Activated naive CD8-positive, alpha-beta T cell (primary cell): Measurements from ENCODE around the gene FLOT2.
"Not testable (repeated sequence)": the region's sequence is repeated elsewhere in the genome, so short reads cannot be mapped to it uniquely, and the experiment has no call there.

Source experiments
- H3K27ac Mint-ChIP-seq: one replicate; pipeline ENCODE4 v1.8.0; 2021; ENCODE audit warnings: mixed read lengths
- H3K27me3 Mint-ChIP-seq: one replicate; pipeline ENCODE4 v1.8.0; 2021; ENCODE audit warnings: mixed read lengths
- H3K36me3 Mint-ChIP-seq: one replicate; pipeline ENCODE4 v1.8.0; 2021; ENCODE audit warnings: mixed read lengths
- H3K4me1 Mint-ChIP-seq: one replicate; pipeline ENCODE4 v1.8.0; 2021; ENCODE audit warnings: low read depth, mixed read lengths
- H3K4me3 Mint-ChIP-seq: one replicate; pipeline ENCODE4 v1.8.0; 2021; ENCODE audit warnings: mild to moderate bottlenecking, mixed read lengths
- H3K9me3 Mint-ChIP-seq: one replicate; pipeline ENCODE4 v1.8.0; 2021; ENCODE audit warnings: low read depth, mixed read lengths

The FLOT2 gene

DNA sequence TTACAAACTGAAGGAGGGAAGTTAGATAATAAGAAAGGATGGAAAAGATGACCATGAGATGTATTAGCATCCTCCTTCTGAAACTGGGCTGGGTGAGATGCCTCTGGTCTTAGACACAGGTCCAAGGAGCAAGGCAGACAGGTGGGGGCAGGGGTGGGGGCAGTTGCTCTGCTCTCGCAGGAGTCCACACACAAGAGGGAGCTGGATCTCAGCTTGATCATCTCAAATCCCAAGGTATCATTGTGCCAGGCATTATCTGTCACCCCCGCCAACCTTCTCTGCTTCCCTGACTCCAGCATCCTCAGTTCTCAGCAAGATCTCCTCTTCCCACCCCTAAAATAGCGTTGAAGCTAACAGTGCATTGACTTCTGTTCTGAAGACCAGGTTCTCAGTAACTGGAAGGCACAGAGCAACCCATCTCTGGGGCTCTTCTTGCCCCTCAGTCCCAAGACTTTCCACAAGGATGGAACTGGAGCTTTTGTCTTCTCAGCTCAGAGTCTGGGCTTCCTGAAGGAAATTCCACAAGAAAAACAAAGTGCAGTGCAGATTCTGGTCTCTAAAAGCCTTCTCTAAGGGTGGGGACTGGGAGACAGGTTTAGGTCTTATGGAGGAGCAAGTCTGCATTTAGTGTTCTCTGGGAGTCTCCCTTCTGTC lies 1.6 kb downstream of the FLOT2 start:
- Mint-ChIP-seq H3K4me1 (peaks cover 73% of the 10 kb centered on the region), H3K36me3 (peaks cover 12% of the 10 kb centered on the region), H3K4me3 (peak overlapping the region; percentile 93), H3K27ac (peak overlapping the region; percentile 92), H3K9me3 (no peaks in the 10 kb centered on the region), H3K27me3 (no peaks in the 10 kb centered on the region)

DNA sequence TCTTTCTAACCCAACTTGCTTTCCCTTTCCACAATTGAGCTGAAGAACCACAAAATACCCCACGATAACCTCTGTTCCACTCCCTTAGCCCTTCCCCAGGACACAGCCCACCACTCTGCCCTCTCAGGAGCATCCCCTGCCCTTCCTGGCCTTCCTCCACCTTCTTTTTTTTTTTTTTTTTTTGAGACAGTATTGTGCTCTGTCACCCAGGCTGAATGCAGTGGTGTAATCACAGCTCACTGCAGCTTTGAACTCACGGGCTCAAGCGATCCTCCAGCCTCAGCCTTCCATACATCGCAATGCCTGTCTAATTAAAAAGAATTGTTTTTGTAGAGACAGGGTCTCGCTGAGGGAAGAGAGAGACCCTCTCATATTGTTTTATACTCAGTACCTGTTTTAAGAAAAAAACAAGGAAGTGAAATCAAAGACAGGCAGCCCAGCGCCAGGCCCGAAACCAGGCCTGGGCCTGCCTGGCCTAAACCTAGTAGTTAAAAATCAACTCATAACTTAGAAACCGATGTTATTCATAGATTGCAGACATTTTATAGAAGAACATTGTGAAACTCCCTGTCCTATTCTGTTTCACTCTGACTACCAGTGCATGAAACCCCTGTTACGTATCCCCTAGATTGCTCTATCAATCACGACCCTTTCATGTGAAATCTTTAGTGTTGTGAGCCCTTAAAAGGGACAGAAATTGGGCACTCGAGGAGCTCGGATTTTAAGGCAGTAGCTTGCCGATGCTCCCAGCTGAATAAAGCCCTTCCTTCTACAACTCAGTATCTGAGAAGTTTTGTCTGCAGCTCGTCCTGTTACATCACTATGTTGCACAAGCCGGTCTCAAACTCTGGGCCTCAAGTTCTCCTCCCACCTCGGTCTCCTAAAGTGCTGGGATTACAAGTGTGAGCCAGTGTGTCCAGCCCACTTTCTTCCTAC lies 4.0 kb downstream of the FLOT2 start:
- not testable (repeated sequence) for H3K27me3 Mint-ChIP-seq, H3K36me3 Mint-ChIP-seq, H3K9me3 Mint-ChIP-seq
- H3K4me1 Mint-ChIP-seq, result peaks cover 68% of the 10 kb centered on the region
- H3K4me3 Mint-ChIP-seq, result peak overlapping the region; percentile 82
- H3K27ac Mint-ChIP-seq, result peak overlapping the region; percentile 100

- Mint-ChIP-seq H3K4me1 (peaks cover 63% of the 10 kb centered on the region), H3K27me3 (no peaks in the 10 kb centered on the region), H3K36me3 (peaks cover 7% of the 10 kb centered on the region), H3K9me3 (no peaks in the 10 kb centered on the region), H3K27ac (peak overlapping the region; percentile 89), H3K4me3 (peak overlapping the region; percentile 48)
These were observed 5.5 kb downstream of the FLOT2 start for GRCh38 chr17:28892024-28892423.

- H3K27me3 Mint-ChIP-seq, result no peaks in the 10 kb centered on the region
- H3K4me3 Mint-ChIP-seq, result peak overlapping the region; percentile 48
- H3K27ac Mint-ChIP-seq, result peak overlapping the region; percentile 89
- H3K4me1 Mint-ChIP-seq, result peaks cover 58% of the 10 kb centered on the region
- no peaks in the 10 kb centered on the region for H3K9me3 Mint-ChIP-seq
- peaks cover 7% of the 10 kb centered on the region for H3K36me3 Mint-ChIP-seq
These were observed 6.3 kb downstream of the FLOT2 start for GRCh38 chr17:28891201-28891600.

DNA sequence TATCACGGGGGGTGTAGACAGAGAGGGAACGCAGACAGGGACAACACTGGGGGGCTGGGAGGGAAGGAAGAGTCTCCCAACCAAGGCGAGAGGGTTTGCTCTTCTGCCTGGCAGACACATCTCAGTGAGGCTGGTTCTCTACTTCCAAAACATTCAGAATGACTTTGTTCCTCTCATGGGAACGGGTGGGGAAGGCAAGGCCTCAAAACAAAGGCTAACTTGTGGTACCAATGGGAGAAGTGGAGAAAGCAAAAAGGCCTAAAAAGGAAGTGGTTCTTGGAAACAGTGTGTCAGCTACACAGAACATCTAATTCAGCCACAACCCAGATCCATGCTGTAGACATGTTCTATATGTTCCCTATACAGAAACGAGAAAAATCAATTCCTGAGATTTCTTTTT lies 7.5 kb downstream of the FLOT2 start:
- peaks cover 7% of the 10 kb centered on the region for H3K36me3 Mint-ChIP-seq
- peaks cover 48% of the 10 kb centered on the region for H3K4me1 Mint-ChIP-seq
- H3K9me3 Mint-ChIP-seq, result no peaks in the 10 kb centered on the region
- H3K27me3 Mint-ChIP-seq, result no peaks in the 10 kb centered on the region
- peak overlapping the region; percentile 82 for H3K27ac Mint-ChIP-seq
- H3K4me3 Mint-ChIP-seq, result no peak overlapping the region

DNA sequence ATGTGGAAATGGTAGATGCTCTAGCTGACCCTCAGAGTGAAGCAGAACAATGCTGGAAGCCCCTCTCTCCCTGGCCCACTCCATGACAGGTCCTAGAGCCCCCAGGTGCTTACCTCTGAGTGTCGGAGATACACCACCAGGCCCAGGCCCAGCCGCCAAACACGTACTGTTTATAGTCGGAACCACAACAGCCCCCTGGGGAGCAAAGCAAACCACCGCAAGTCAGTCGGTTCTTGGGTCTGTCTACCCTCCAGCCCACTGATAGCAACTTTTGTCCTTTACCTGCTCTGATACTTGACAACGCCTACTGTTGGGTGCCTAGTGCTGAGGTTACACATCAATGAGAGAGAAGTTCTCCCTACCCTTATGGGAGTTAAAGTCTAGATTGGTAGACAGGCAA lies 8.7 kb downstream of the FLOT2 start:
- H3K4me3 Mint-ChIP-seq, result no peak overlapping the region
- H3K27ac Mint-ChIP-seq, result peak overlapping the region; percentile 61
- H3K36me3 Mint-ChIP-seq, result peaks cover 7% of the 10 kb centered on the region
- no peaks in the 10 kb centered on the region for H3K9me3 Mint-ChIP-seq
- H3K4me1 Mint-ChIP-seq, result peaks cover 45% of the 10 kb centered on the region
- no peaks in the 10 kb centered on the region for H3K27me3 Mint-ChIP-seq

GRCh38 chr17:28887871-28888471 lies 9.6 kb downstream of the FLOT2 start:
- no peaks in the 10 kb centered on the region for H3K9me3 Mint-ChIP-seq
- no peak overlapping the region for H3K4me3 Mint-ChIP-seq
- peak overlapping the region; percentile 66 for H3K27ac Mint-ChIP-seq
- H3K27me3 Mint-ChIP-seq, result no peaks in the 10 kb centered on the region
- H3K4me1 Mint-ChIP-seq, result peaks cover 36% of the 10 kb centered on the region
- peaks cover 7% of the 10 kb centered on the region for H3K36me3 Mint-ChIP-seq

- Mint-ChIP-seq H3K4me1 (peaks cover 19% of the 10 kb centered on the region), H3K4me3 (no peak overlapping the region), H3K9me3 (no peaks in the 10 kb centered on the region), H3K27ac (no peak overlapping the region), H3K36me3 (no peaks in the 10 kb centered on the region), H3K27me3 (no peaks in the 10 kb centered on the region)
These were observed 11.6 kb downstream of the FLOT2 start for GRCh38 chr17:28885951-28886350.

DNA sequence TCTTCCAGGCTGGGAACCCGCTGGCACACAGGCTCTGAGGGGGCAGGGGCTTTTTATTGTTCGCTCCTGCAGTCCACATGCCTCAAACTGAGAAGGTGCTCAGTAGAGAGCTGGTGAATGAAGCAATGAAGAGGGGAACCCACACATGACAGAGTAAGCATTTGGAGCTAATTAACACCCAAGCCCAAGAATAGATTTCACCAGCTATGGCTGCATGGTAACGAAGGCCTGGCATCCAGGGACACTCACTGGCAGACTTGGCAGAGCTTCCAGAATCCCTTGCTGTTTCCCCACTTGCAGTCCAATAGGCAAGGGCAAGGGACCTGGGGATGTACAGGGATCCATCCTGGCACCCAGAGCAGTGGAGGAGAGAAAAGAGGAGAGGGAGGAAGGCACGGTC lies 12.2 kb downstream of the FLOT2 start:
- H3K27me3 Mint-ChIP-seq, result no peaks in the 10 kb centered on the region
- H3K4me1 Mint-ChIP-seq, result peaks cover 15% of the 10 kb centered on the region
- H3K27ac Mint-ChIP-seq, result no peak overlapping the region
- no peaks in the 10 kb centered on the region for H3K36me3 Mint-ChIP-seq
- H3K4me3 Mint-ChIP-seq, result no peak overlapping the region
- no peaks in the 10 kb centered on the region for H3K9me3 Mint-ChIP-seq

DNA sequence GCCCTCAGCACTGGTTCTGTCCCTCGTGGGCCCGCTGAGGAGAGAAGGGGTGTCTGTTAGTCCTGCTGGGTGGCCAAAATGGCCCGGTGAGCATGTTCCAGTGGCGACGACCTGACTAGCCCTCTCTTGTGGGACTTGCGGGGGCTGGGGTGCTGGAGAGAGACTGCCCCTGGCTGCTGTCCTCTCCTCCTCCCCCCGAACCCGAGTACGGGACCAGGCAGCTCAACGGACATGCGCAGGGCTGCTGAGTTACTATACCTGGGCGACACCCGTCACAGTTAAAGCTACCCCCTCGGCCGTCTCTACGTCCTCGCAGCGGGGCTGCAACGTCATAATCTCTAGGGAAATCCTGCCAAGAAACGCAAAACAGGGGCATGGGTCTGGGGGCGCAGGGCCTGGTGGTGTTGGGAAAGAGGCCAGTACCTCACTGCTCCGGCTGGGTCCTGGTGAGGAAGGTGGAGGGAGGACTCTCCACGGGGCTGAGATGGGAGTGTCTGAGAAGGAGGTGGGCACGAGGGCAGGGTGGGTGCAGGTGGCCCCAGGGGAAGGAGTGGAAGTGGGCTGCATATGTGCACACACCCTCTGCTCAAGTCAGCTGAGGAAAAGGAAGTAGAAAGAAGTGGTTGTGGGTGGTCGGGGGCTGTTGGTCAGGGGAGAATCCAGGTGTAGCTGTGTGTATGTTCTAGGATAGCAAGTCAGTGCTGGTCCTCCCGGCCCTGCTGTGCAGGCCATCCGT lies 13.4 kb downstream of the FLOT2 start:
- Mint-ChIP-seq H3K27me3 (no peaks in the 10 kb centered on the region), H3K4me3 (no peak overlapping the region), H3K36me3 (peaks cover 3% of the 10 kb centered on the region), H3K4me1 (peaks cover 12% of the 10 kb centered on the region), H3K9me3 (no peaks in the 10 kb centered on the region), H3K27ac (peak overlapping the region; percentile 34)

DNA sequence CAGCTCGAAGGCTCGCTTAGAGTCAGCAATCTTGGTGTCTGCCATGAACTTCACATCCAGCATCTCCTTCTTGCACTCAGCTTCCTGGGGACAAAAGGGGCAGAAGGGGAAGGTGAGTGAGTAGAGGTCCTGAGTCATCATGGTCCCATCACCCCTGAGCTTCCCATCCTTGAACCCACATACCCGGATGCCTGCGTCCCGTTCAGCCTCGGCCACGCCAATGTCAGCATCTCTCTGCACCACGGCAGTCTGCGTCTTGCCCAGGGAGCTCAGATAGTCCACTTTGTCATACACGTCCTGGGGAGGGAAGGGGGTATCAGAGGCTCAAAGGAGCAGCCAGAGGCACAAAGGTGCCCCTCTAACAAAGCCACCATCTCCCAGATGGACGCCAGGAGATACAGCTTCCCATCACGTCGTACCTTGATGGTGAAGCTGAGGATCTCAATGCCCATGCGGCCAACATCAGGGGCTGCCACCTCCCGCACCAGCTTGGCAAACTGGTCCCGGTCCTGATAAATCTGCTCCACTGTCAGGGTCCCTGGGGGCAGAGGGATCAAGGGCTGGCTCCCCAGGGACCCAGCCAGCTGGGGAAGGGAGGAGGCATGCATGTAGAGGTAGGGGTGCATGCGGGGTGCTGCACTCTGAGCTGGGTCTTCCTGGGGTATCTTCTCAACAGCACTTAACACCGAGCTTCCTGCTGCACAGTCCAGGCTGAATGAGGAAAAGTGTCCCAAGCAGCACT lies 15.2 kb downstream of the FLOT2 start:
- no peak overlapping the region for H3K27ac Mint-ChIP-seq
- H3K4me1 Mint-ChIP-seq, result peaks cover 15% of the 10 kb centered on the region
- H3K36me3 Mint-ChIP-seq, result peaks cover 9% of the 10 kb centered on the region
- no peaks in the 10 kb centered on the region for H3K9me3 Mint-ChIP-seq
- no peak overlapping the region for H3K4me3 Mint-ChIP-seq
- H3K27me3 Mint-ChIP-seq, result no peaks in the 10 kb centered on the region

DNA sequence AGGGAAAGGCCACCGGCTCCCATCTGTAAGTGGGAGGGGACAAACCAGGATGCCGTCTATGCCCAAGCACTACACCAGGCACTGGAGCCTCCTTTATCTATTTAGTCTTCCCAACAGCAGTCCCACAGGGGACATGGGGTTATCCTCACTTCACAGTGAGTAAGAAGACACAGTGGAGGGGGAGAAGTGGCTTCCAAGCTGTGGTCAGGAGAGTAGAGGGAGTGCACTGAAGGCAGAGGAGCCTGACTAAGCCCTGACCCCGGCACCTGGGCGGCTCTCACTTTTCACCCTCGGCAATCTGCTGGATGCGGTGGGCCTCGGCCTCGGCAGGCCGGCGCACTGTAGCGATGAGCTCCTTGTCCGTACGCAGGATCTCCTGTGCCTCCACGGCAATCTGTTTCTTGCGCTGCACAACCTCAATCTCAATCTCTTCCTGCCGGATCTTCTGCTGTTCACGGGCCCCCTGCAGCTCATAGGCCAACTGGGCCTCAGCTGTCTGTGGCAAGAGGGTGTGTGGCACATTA lies 15.9 kb downstream of the FLOT2 start:
- Mint-ChIP-seq H3K9me3 (no peaks in the 10 kb centered on the region), H3K4me1 (peaks cover 14% of the 10 kb centered on the region), H3K4me3 (no peak overlapping the region), H3K27me3 (no peaks in the 10 kb centered on the region), H3K27ac (no peak overlapping the region), H3K36me3 (peaks cover 9% of the 10 kb centered on the region)

DNA sequence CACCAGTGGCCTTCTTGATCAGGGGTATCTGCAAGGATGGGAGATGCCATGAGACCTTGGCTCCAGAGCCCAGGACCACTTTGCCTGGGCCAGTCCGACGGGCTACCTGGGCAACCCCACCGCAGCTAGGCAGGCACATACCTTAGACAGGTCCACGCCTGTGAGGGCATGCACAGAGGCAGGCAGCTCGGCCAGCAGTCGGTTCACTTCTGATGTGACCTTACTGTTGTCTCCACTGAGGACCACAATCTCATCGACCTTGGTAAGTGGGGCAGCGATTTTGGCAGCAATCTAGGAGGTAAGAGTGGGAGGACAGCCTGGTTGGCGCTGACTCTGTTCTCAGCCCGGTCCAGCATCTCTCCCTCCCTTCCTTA lies 17.0 kb downstream of the FLOT2 start:
- Mint-ChIP-seq H3K27ac (no peak overlapping the region), H3K9me3 (no peaks in the 10 kb centered on the region), H3K4me3 (no peak overlapping the region), H3K27me3 (no peaks in the 10 kb centered on the region), H3K4me1 (peaks cover 22% of the 10 kb centered on the region), H3K36me3 (peaks cover 9% of the 10 kb centered on the region)
